Calu3 (cell line): Measurements from ENCODE around the gene MFSD6. TPM values are rescaled to one million over a fixed set of nuclear protein-coding genes. Genes with fewer than 3 reads are reported as not detected.

ENCODE experiments used
- BruUV-seq: library from RNA; stranded (reverse); fragments of 400-500 nt; replicated peaks from 2 replicates; lab custom pipeline; 2021; lab: Mats Ljungman, UMichigan
- CTCF ChIA-PET: fragments of 300-600 bp; sonication (Branson Sonifier 250); formaldehyde crosslinking; loops from one replicate; lab custom pipeline; 2022; ENCODE audit warnings: antibody characterized with exemption; lab: Charles Lee
- DNase-seq: peaks from one replicate; pipeline ENCODE4 v3.0.0; 2022
- H3K27ac Mint-ChIP-seq: one replicate; pipeline ENCODE4 v1.8.0; 2022; ENCODE audit warnings: mixed read lengths; ENCODE audit not compliant: unreplicated experiment
- H3K27me3 Mint-ChIP-seq: one replicate; pipeline ENCODE4 v1.8.0; 2022; ENCODE audit warnings: mixed read lengths; ENCODE audit not compliant: unreplicated experiment
- H3K36me3 Mint-ChIP-seq: one replicate; pipeline ENCODE4 v1.8.0; 2022; ENCODE audit warnings: mild to moderate bottlenecking, moderate library complexity, mixed read lengths; ENCODE audit not compliant: insufficient read depth, unreplicated experiment
- H3K4me1 Mint-ChIP-seq: one replicate; pipeline ENCODE4 v1.8.0; 2022; ENCODE audit warnings: mild to moderate bottlenecking, low read depth, mixed read lengths; ENCODE audit not compliant: unreplicated experiment
- H3K4me3 Mint-ChIP-seq: one replicate; pipeline ENCODE4 v1.8.0; 2022; ENCODE audit warnings: mild to moderate bottlenecking, low read depth, moderate library complexity, mixed read lengths; ENCODE audit not compliant: unreplicated experiment
- H3K9me3 Mint-ChIP-seq: one replicate; pipeline ENCODE4 v1.8.0; 2022; ENCODE audit warnings: low read depth, mixed read lengths; ENCODE audit not compliant: unreplicated experiment
- CTCF ChIP-seq: fragments of 200-600 bp; IDR thresholded peaks from one replicate; pipeline ENCODE4 v1.8.0; 2022; ENCODE audit warnings: antibody characterized with exemption; ENCODE audit not compliant: unreplicated experiment
- intact Hi-C: fragments of 100-400 bp; cut with micrococcal nuclease; formaldehyde crosslinking; loops from one replicate; pipeline ENCODE4 v1.10.0; 2022; ENCODE audit not compliant: unreplicated experiment
- total RNA-seq: library from RNA; stranded (reverse); gene quantifications from 2 replicates; pipeline ENCODE4 v1.2.3, GENCODE V29; 2022

The MFSD6 gene
- total RNA-seq, 1 experiment from 2014 or later, result 39.4 TPM

- TF ChIP-seq CTCF, result no peak
- Mint-ChIP-seq H3K9me3 (no peaks in the 10 kb centered on the region), H3K4me1 (no peaks in the 10 kb centered on the region), H3K27me3 (no peaks in the 10 kb centered on the region), H3K4me3 (no peak overlapping the region), H3K36me3 (no peaks in the 10 kb centered on the region), H3K27ac (no peak overlapping the region)
- no peak for DNase-seq
- BruUV-seq, result no TSS peak
- intact Hi-C loops, result no loop called here
- CTCF ChIA-PET, result interaction anchor here (0.6 kb wide), 1 partner anchor 155 kb away, joined by 3 read pairs; no protein-coding TSS in a partner anchor
These were observed 138.6 kb downstream of the MFSD6 start for GRCh38 chr2:190546734-190547133.

DNA sequence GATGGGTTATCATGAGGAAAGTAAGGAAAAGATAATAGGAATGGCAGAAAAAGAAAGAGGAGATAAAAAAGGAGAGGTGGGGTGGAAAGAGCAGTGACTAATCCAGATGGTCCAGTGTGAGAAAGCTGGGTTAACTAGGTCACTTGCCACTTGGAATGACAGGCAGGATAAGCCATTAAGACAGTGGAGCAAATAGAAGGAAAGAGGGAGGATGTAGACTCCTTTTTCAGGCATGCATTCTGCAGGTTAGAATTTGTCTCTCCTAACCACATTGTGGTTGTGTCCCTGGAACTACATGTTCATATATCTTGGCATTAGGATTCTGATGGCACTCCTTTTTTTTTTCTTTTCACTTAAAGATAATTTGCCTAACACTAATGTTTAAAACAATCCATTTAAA lies 139.7 kb downstream of the MFSD6 start:
- CTCF ChIA-PET, result no interaction called here
- H3K36me3 Mint-ChIP-seq, result no peaks in the 10 kb centered on the region
- no peak overlapping the region for H3K27ac Mint-ChIP-seq
- H3K4me1 Mint-ChIP-seq, result no peaks in the 10 kb centered on the region
- TF ChIP-seq CTCF, result no peak
- H3K9me3 Mint-ChIP-seq, result no peaks in the 10 kb centered on the region
- no peaks in the 10 kb centered on the region for H3K27me3 Mint-ChIP-seq
- no peak for DNase-seq
- no peak overlapping the region for H3K4me3 Mint-ChIP-seq
- intact Hi-C loops, result no loop called here
- no TSS peak for BruUV-seq

DNA sequence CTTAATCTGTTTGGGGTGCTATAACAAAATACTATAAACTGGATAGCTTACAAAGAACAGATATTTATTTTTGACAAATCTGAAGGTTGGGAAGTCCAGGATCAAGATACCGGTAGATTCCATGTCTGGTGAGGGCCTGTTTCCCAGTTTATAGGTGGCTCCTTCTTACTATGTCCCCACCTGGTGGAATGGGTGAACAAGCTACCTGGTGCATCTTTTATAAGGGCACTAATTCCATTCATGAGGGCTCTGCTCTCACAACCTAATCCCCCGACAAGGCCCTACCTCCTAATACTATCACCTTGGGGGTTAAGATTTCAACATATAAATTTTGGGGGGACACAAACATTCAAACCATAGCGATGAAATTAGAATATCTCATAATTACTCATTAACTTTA lies 142.0 kb downstream of the MFSD6 start:
- Mint-ChIP-seq H3K9me3 (no peaks in the 10 kb centered on the region), H3K27me3 (no peaks in the 10 kb centered on the region), H3K4me3 (no peak overlapping the region), H3K27ac (no peak overlapping the region), H3K36me3 (no peaks in the 10 kb centered on the region), H3K4me1 (no peaks in the 10 kb centered on the region)
- intact Hi-C loops, result no loop called here
- CTCF ChIA-PET, result no interaction called here
- DNase-seq, result no peak
- TF ChIP-seq CTCF, result no peak
- no TSS peak for BruUV-seq

Other genes starting within 250 kb of the MFSD6 start
- gene HIBCH, start 88.5 kb upstream of the MFSD6 start, total RNA-seq, result 35.1 and 44.6 TPM in 2 replicates
- 23.1 and 30.1 TPM in 2 replicates for gene INPP1, start 64.8 kb upstream of the MFSD6 start, total RNA-seq
- gene NEMP2, start 126.4 kb downstream of the MFSD6 start, total RNA-seq, result 8.5 and 10.2 TPM in 2 replicates
- 39.7 and 52.1 TPM in 2 replicates for gene NAB1, start 240.7 kb downstream of the MFSD6 start, total RNA-seq